MCF 10A (cell line): ENCODE data around the gene IDI1. TPM values are rescaled to one million over a fixed set of nuclear protein-coding genes. Genes with fewer than 3 reads are reported as not detected.

Experiments used
- BruUV-seq: library from RNA; stranded (reverse); fragments of 400-500 nt; replicated peaks from 2 replicates; lab custom pipeline; 2021; lab: Mats Ljungman, UMichigan
- CTCF ChIA-PET: fragments of 300-600 bp; sonication (Branson Sonifier 250); formaldehyde crosslinking; extraction: SDS; loops from one replicate; lab custom pipeline; 2021; ENCODE audit warnings: antibody characterized with exemption, inconsistent platforms; lab: Yijun Ruan, JAX
- POLR2A ChIA-PET: fragments of 300-600, 350-650 bp; sonication (Branson Sonifier 250); formaldehyde crosslinking; extraction: SDS; loops from one replicate; lab custom pipeline; 2020; ENCODE audit warnings: antibody characterized with exemption, inconsistent platforms; lab: Yijun Ruan, JAX
- DNase-seq: peaks from one replicate; pipeline ENCODE4 v3.0.0-alpha.2; 2018; ENCODE audit not compliant: unreplicated experiment
- H3K27ac Mint-ChIP-seq: one replicate; pipeline ENCODE4 v1.8.0; 2022; ENCODE audit warnings: mild to moderate bottlenecking, low read depth, mixed read lengths; ENCODE audit not compliant: unreplicated experiment
- H3K27me3 Mint-ChIP-seq: one replicate; pipeline ENCODE4 v1.8.0; 2022; ENCODE audit warnings: mixed read lengths; ENCODE audit not compliant: insufficient read depth, unreplicated experiment
- H3K36me3 Mint-ChIP-seq: one replicate; pipeline ENCODE4 v1.8.0; 2022; ENCODE audit warnings: mild to moderate bottlenecking, moderate library complexity, mixed read lengths; ENCODE audit not compliant: insufficient read depth, unreplicated experiment
- H3K4me1 Mint-ChIP-seq: one replicate; pipeline ENCODE4 v1.8.0; 2022; ENCODE audit warnings: mixed read lengths; ENCODE audit not compliant: insufficient read depth, unreplicated experiment
- H3K4me3 Mint-ChIP-seq: one replicate; pipeline ENCODE4 v1.8.0; 2022; ENCODE audit warnings: mild to moderate bottlenecking, moderate library complexity, mixed read lengths; ENCODE audit not compliant: unreplicated experiment
- H3K9me3 Mint-ChIP-seq: one replicate; pipeline ENCODE4 v1.8.0; 2022; ENCODE audit warnings: mixed read lengths; ENCODE audit not compliant: unreplicated experiment
- intact Hi-C: fragments of 100-400 bp; cut with micrococcal nuclease; formaldehyde crosslinking; loops from 2 replicates; pipeline ENCODE4 v1.14.1; 2022
- total RNA-seq: library from RNA; stranded (reverse); gene quantifications from 2 replicates; pipeline ENCODE4 v1.2.3, GENCODE V29; 2022
- TF ChIP-seq, protein P1 (sequence below): fragments of 200-600 bp; IDR thresholded peaks from one replicate; pipeline ENCODE4 v1.8.0; 2022; ENCODE audit warnings: antibody characterized with exemption, mild to moderate bottlenecking; ENCODE audit not compliant: unreplicated experiment

The IDI1 gene
- total RNA-seq, 1 experiment from 2014 or later, result 25.1 TPM

GRCh38 chr10:992871-993270 is 56.0 kb downstream of the IDI1 start:
- peaks cover 72% of the 10 kb centered on the region for H3K36me3 Mint-ChIP-seq
- peaks cover 11% of the 10 kb centered on the region for H3K4me1 Mint-ChIP-seq
- no peaks in the 10 kb centered on the region for H3K27me3 Mint-ChIP-seq
- BruUV-seq, result no TSS peak
- H3K4me3 Mint-ChIP-seq, result no peak overlapping the region
- DNase-seq, result no peak
- no peak overlapping the region for H3K27ac Mint-ChIP-seq
- intact Hi-C loops, result no loop called here
- TF ChIP-seq, protein P1, sequence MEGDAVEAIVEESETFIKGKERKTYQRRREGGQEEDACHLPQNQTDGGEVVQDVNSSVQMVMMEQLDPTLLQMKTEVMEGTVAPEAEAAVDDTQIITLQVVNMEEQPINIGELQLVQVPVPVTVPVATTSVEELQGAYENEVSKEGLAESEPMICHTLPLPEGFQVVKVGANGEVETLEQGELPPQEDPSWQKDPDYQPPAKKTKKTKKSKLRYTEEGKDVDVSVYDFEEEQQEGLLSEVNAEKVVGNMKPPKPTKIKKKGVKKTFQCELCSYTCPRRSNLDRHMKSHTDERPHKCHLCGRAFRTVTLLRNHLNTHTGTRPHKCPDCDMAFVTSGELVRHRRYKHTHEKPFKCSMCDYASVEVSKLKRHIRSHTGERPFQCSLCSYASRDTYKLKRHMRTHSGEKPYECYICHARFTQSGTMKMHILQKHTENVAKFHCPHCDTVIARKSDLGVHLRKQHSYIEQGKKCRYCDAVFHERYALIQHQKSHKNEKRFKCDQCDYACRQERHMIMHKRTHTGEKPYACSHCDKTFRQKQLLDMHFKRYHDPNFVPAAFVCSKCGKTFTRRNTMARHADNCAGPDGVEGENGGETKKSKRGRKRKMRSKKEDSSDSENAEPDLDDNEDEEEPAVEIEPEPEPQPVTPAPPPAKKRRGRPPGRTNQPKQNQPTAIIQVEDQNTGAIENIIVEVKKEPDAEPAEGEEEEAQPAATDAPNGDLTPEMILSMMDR, result no peak
- H3K9me3 Mint-ChIP-seq, result no peaks in the 10 kb centered on the region
- POLR2A ChIA-PET, result interaction anchor here (1.3 kb wide), 1 partner anchor 62 kb away, joined by 3 read pairs; the partner anchor contains the start of gene LARP4B
- CTCF ChIA-PET, result interaction anchor here (0.6 kb wide), 1 partner anchor 11 kb away, joined by 3 read pairs; no protein-coding TSS in a partner anchor

GRCh38 chr10:992467-992866 is 56.5 kb downstream of the IDI1 start:
- peaks cover 11% of the 10 kb centered on the region for H3K4me1 Mint-ChIP-seq
- H3K27me3 Mint-ChIP-seq, result no peaks in the 10 kb centered on the region
- no TSS peak for BruUV-seq
- TF ChIP-seq, protein P1, result no peak
- no peak overlapping the region for H3K27ac Mint-ChIP-seq
- H3K9me3 Mint-ChIP-seq, result no peaks in the 10 kb centered on the region
- intact Hi-C loops, result no loop called here
- DNase-seq, result no peak
- ChIA-PET POLR2A (interaction anchor here (1.3 kb wide), 1 partner anchor 61 kb away, joined by 3 read pairs; the partner anchor contains the start of gene LARP4B), CTCF (no interaction called here)
- no peak overlapping the region for H3K4me3 Mint-ChIP-seq
- H3K36me3 Mint-ChIP-seq, result peaks cover 70% of the 10 kb centered on the region

DNA sequence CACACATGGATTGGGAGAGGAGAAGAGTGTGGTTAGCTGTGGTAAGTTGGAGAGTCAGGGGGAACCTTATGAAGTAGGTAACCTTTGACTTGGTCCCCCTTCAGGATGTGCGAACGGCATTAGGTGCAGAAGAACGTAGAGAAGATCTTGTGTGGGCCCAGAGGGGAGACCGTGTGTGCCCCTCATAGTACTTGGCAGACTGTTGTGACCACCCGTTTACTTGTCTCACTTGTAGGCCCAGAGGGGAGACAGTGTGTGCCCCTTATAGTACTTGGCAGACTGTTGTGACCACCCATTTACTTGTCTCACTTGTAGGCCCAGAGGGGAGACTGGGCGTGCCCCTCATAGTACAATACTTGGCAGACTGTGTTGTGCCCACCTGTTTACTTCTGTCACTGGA is 58.1 kb downstream of the IDI1 start:
- ChIA-PET CTCF (no interaction called here), POLR2A (interaction anchor here (0.7 to 6.3 kb wide), 3 partner anchors 9 to 862 kb away, joined by 3 to 170 read pairs (median 3); partner anchors contain the start of genes IDI1 and WDR37)
- H3K4me1 Mint-ChIP-seq, result peaks cover 20% of the 10 kb centered on the region
- H3K36me3 Mint-ChIP-seq, result peaks cover 53% of the 10 kb centered on the region
- DNase-seq, result no peak
- H3K9me3 Mint-ChIP-seq, result no peaks in the 10 kb centered on the region
- BruUV-seq, result no TSS peak
- H3K27ac Mint-ChIP-seq, result no peak overlapping the region
- peak overlapping the region; percentile 95 for H3K4me3 Mint-ChIP-seq
- TF ChIP-seq, protein P1, result no peak
- no peaks in the 10 kb centered on the region for H3K27me3 Mint-ChIP-seq
- intact Hi-C loops, result no loop called here

Other genes starting within 250 kb of the IDI1 start
- gene LARP4B, start 117.4 kb downstream of the IDI1 start, total RNA-seq, result 127 and 131 TPM in 2 replicates
- gene GTPBP4, start 60.7 kb downstream of the IDI1 start, total RNA-seq, result 138 and 142 TPM in 2 replicates
- not detected in 2 replicates for gene IDI2, start 23.3 kb downstream of the IDI1 start, total RNA-seq
- 14.2 and 18.2 TPM in 2 replicates for gene WDR37, start 7.3 kb upstream of the IDI1 start, total RNA-seq